K562 (cell line): ENCODE results near the gene NEURL1B. TPM values are rescaled to one million over a fixed set of nuclear protein-coding genes. Genes with fewer than 3 reads are reported as not detected.

Source experiments
- ATAC-seq: fragments of 200-7000 bp; cut with Tn5 transposase; 3 replicates; pipeline ENCODE4 v1.9.1; 2020; ENCODE audit warnings: moderate library complexity
- BruUV-seq: library from RNA; stranded (reverse); fragments of 400-500 nt; replicated peaks from 2 replicates; lab custom pipeline; 2021; lab: Mats Ljungman, UMichigan
- CTCF ChIA-PET: fragments of 300-600 bp; formaldehyde crosslinking; extraction: SDS; loops from one replicate; lab custom pipeline; 2021; ENCODE audit warnings: low intra/inter-chr PET ratio; lab: Yijun Ruan, JAX
- POLR2A ChIA-PET: fragments of 300-600, 350-650 bp; sonication (Branson Sonifier 250); formaldehyde crosslinking; extraction: SDS; loops from one replicate; lab custom pipeline; 2021; ENCODE audit warnings: antibody characterized with exemption, inconsistent platforms; lab: Yijun Ruan, JAX
- DNase-seq, 4 experiments: peaks; one replicate each; pipeline versions ENCODE4 v3.0.0 to v3.0.0-alpha.2; 2011 to 2018; ENCODE audit warnings: low spot score in 3 of 4, mixed read lengths in 3 of 4; ENCODE audit errors: extremely low read depth in 1 of 4
- FAIRE-seq: peaks from 2 replicates; lab custom pipeline; 2011; peaks lifted over from hg19 to GRCh38; lab: Jason Lieb, UNC
- H2AFZ ChIP-seq: 2 replicates; pipeline ENCODE4 v1.6.0; 2011; ENCODE audit warnings: low read depth, low read length, control low read depth, inconsistent platforms
- H3K27ac ChIP-seq: fragments of 200-600 bp; 3 replicates; pipeline ENCODE4 v1.8.0; 2011; ENCODE audit warnings: low read depth, mild to moderate bottlenecking, control low read depth, inconsistent platforms, low read length, moderate library complexity, mixed read lengths; ENCODE audit errors: extremely low read depth
- H3K27me3 ChIP-seq, 2 experiments: fragments of 300-600 bp in 1 of 2; 2 replicates in 1 of 2; 3 replicates in 1 of 2; pipeline versions ENCODE4 v1.6.0 to v1.8.0; 2011; ENCODE audit warnings: inconsistent platforms in 2 of 2, low read length in 2 of 2, mild to moderate bottlenecking in 1 of 2, mixed read lengths in 1 of 2, moderate library complexity in 1 of 2; ENCODE audit not compliant: control insufficient read depth in 2 of 2, insufficient read depth in 2 of 2
- H3K36me3 ChIP-seq: fragments of 300-600 bp; 3 replicates; pipeline ENCODE4 v1.8.0; 2011; ENCODE audit warnings: mild to moderate bottlenecking, low read length, inconsistent platforms; ENCODE audit not compliant: control insufficient read depth, insufficient read depth
- H3K4me1 ChIP-seq, 2 experiments: fragments of 200-600 bp in 1 of 2; replicated peaks in 1 of 2; 2 replicates in 1 of 2; 3 replicates in 1 of 2; pipeline versions ENCODE4 v1.5.1 to v1.8.0; 2011; ENCODE audit warnings: inconsistent platforms in 2 of 2, low read length in 2 of 2, mild to moderate bottlenecking in 1 of 2, mixed read lengths in 1 of 2, moderate library complexity in 1 of 2; ENCODE audit not compliant: control insufficient read depth in 2 of 2, insufficient read depth in 2 of 2
- H3K4me2 ChIP-seq: 2 replicates; pipeline ENCODE4 v1.6.1; 2011; ENCODE audit warnings: low read length, control low read depth, inconsistent platforms, mixed read lengths; ENCODE audit not compliant: insufficient read depth
- H3K4me3 ChIP-seq: fragments of 200-600 bp; sonication (generic), shearing (Covaris generic); 2 replicates; pipeline ENCODE4 v1.5.1; 2016; ENCODE audit warnings: control low read depth, inconsistent platforms
- H3K79me2 ChIP-seq: fragments of 200-600 bp; 3 replicates; pipeline ENCODE4 v1.8.0; 2011; ENCODE audit warnings: low read length, inconsistent platforms; ENCODE audit not compliant: control insufficient read depth, insufficient read depth
- H3K9ac ChIP-seq, 2 experiments: 2 replicates each; pipeline versions ENCODE4 v1.6.0 to v1.6.1; 2011; ENCODE audit warnings: low read depth in 2 of 2, low read length in 2 of 2, control low read depth in 1 of 2, inconsistent platforms in 1 of 2, mild to moderate bottlenecking in 1 of 2, mixed read lengths in 1 of 2; ENCODE audit not compliant: insufficient read depth in 1 of 2
- H3K9me1 ChIP-seq: one replicate; pipeline ENCODE4 v1.6.0; 2011; ENCODE audit warnings: inconsistent platforms, mild to moderate bottlenecking, low read length, moderate library complexity; ENCODE audit not compliant: control insufficient read depth, insufficient read depth
- H3K9me3 ChIP-seq: replicated peaks from 2 replicates; pipeline ENCODE4 v1.5.1; 2011; ENCODE audit warnings: low read depth, low read length, inconsistent platforms; ENCODE audit not compliant: control insufficient read depth, insufficient read depth
- H4K20me1 ChIP-seq: replicated peaks from 2 replicates; pipeline ENCODE4 v1.6.1; 2011; ENCODE audit warnings: low read length, inconsistent platforms, mixed read lengths; ENCODE audit not compliant: control insufficient read depth, insufficient read depth
- BHLHE40 ChIP-seq: IDR thresholded peaks from 2 replicates; pipeline ENCODE4 v1.6.1; 2011; ENCODE audit warnings: low read length, improper control_type of control experiment
- EGR1 ChIP-seq: fragments of 450-650 bp; conservative IDR thresholded peaks from 2 replicates; pipeline ENCODE4 v1.6.1; 2017; ENCODE audit warnings: mild to moderate bottlenecking
- FOXA3 ChIP-seq, 2 experiments: fragments of 450-650 bp in 1 of 2; sonication (generic) in 1 of 2; formaldehyde crosslinking; IDR thresholded peaks in 1 of 2; conservative IDR thresholded peaks in 1 of 2; 2 replicates each; pipeline versions ENCODE4 v1.4.0 to v1.8.0; 2020 to 2022; ENCODE audit warnings: mild to moderate bottlenecking in 2 of 2, missing genetic modification reagents in 1 of 2
- FOXK1 ChIP-seq: sonication (generic); formaldehyde crosslinking; IDR thresholded peaks from 2 replicates; pipeline ENCODE4 v1.8.0; 2022; ENCODE audit warnings: missing genetic modification reagents, mild to moderate bottlenecking, borderline replicate concordance
- HSF4 ChIP-seq: fragments of 250-450 bp; sonication (Bioruptor Pico); IDR thresholded peaks from 2 replicates; pipeline ENCODE4 v2.1.2; 2022; ENCODE audit warnings: mild to moderate bottlenecking, moderate library complexity, borderline replicate concordance
- MECOM ChIP-seq: fragments of 250-450 bp; sonication (Bioruptor Pico); IDR thresholded peaks from 2 replicates; pipeline ENCODE4 v1.8.0; 2022; ENCODE audit warnings: inconsistent platforms
- RAD51 ChIP-seq: fragments of 450-650 bp; IDR thresholded peaks from 2 replicates; pipeline ENCODE4 v1.7.1; 2016; ENCODE audit warnings: low read depth, mild to moderate bottlenecking, borderline replicate concordance
- RBFOX2 ChIP-seq: fragments of 200-400 bp; formaldehyde crosslinking; IDR thresholded peaks from 2 replicates; pipeline ENCODE4 v1.6.1; 2017; ENCODE audit warnings: low read depth, mild to moderate bottlenecking, low read length, moderate library complexity
- RFX7 ChIP-seq: fragments of 250-450 bp; sonication (Bioruptor Pico); IDR thresholded peaks from 2 replicates; pipeline ENCODE4 v1.5.1; 2021; ENCODE audit warnings: mild to moderate bottlenecking
- TARDBP ChIP-seq: fragments of 450-650 bp; IDR thresholded peaks from 2 replicates; pipeline ENCODE4 v1.6.1; 2016
- TEAD2 ChIP-seq: fragments of 450-650 bp; IDR thresholded peaks from 2 replicates; pipeline ENCODE4 v1.6.1; 2016; ENCODE audit warnings: missing genetic modification characterization, control low read depth, missing compliant biosample characterization
- TRIM28 ChIP-seq: fragments of 450-650 bp; IDR thresholded peaks from 2 replicates; pipeline ENCODE4 v1.6.1; 2017
- ZBTB7A ChIP-seq: IDR thresholded peaks from 2 replicates; pipeline ENCODE4 v1.6.1; 2011; ENCODE audit warnings: low read depth, mild to moderate bottlenecking, low read length, moderate library complexity, borderline replicate concordance; ENCODE audit not compliant: control insufficient read depth
- ZFX ChIP-seq: sonication (generic); formaldehyde crosslinking; IDR thresholded peaks from 2 replicates; pipeline ENCODE4 v1.8.0; 2022; ENCODE audit warnings: mild to moderate bottlenecking, missing genetic modification reagents, moderate library complexity
- ZNF184 ChIP-seq: sonication (generic); formaldehyde crosslinking; IDR thresholded peaks from 2 replicates; pipeline ENCODE4 v1.5.0; 2020; ENCODE audit warnings: missing genetic modification reagents
- ZNF408 ChIP-seq: fragments of 250-450 bp; sonication (Bioruptor Pico); IDR thresholded peaks from 2 replicates; pipeline ENCODE4 v1.4.0; 2020; ENCODE audit warnings: low read depth, mild to moderate bottlenecking, moderate library complexity
- WGBS: fragments of 100-300 bp; shearing (Covaris generic); methylation state at CpG from one replicate; pipeline ENCODE4 v1.1.6; 2016; ENCODE audit warnings: low coverage, mixed read lengths; ENCODE audit not compliant: insufficient coverage; ENCODE audit errors: missing lambda C conversion rate; 5-methylcytosine and 5-hydroxymethylcytosine counted together
- in situ Hi-C: fragments of 300-500 bp; cut with MboI; formaldehyde crosslinking; loops from 4 replicates; pipeline ENCODE4 v1.15.0; 2018; ENCODE audit warnings: inconsistent platforms, mixed read lengths
- intact Hi-C: fragments of 100-400 bp; cut with micrococcal nuclease; formaldehyde crosslinking; loops from 2 replicates; pipeline ENCODE4 v1.14.2; 2022
- polyA plus RNA-seq, 8 experiments: library from polyadenylated mRNA; depleted of rRNA in 4 of 8; stranded (reverse) in 5 of 8; unstranded in 3 of 8; fragments of >200 nt; fragmentation: Nextera tagmentation in 2 of 8; fragmentation: Illumina TruSeq in 1 of 8; extraction: Ambion mirVana in 2 of 8; extraction: Trizol in 1 of 8; gene quantifications; 2 replicates each; pipeline versions ENCODE4 v1.2.1 to v1.2.3, GENCODE V29; 2011 to 2014; ENCODE audit warnings: inconsistent platforms in 1 of 8, missing spikeins in 1 of 8
- total RNA-seq, 7 experiments: library from RNA; depleted of rRNA in 6 of 7; stranded (reverse); fragments of >200 nt in 6 of 7; fragmentation: Illumina TruSeq in 2 of 7; extraction: Trizol in 2 of 7; gene quantifications; 2 replicates each; pipeline versions ENCODE4 v1.2.1 to v1.2.3, GENCODE V29; 2011 to 2021; ENCODE audit warnings: low replicate concordance in 1 of 7

The NEURL1B gene
- total and polyA plus RNA-seq, 9 of the 15 experiments (the other 6 are each of a cell fraction or from before 2014, with no cell fraction given), result 0.04 TPM; not detected in 8

- no peaks in the 10 kb centered on the region for H3K9me3 ChIP-seq
- intact Hi-C loops (no loop called here), in situ Hi-C loops (no loop called here)
- H3K27me3 ChIP-seq, result peaks cover 35 to 69% of the 10 kb centered on the region in 2 experiments
- H3K4me3 ChIP-seq, result no peak overlapping the region
- no peak overlapping the region for H3K4me2 ChIP-seq
- ChIA-PET POLR2A (no interaction called here), CTCF (no interaction called here)
- no peak overlapping the region for H2AFZ ChIP-seq
- H3K9ac ChIP-seq, result no peak overlapping the region
- DNase-seq (no peak), FAIRE-seq (no peak), ATAC-seq (no peak)
- no peaks in the 10 kb centered on the region for H3K9me1 ChIP-seq
- no peak overlapping the region for H3K27ac ChIP-seq
- BruUV-seq, result no TSS peak
- no peaks in the 10 kb centered on the region for H3K36me3 ChIP-seq
- H4K20me1 ChIP-seq, result no peaks in the 10 kb centered on the region; the same call in 1 of the 2 replicates
- H3K4me1 ChIP-seq, result no peaks in the 10 kb centered on the region
- 0% methylated on average over 2 of the region's 2 CpGs for whole genome bisulfite sequencing
- TF ChIP-seq TARDBP, result no peak
- TF ChIP-seq BHLHE40, result no peak
- no peak for TF ChIP-seq TRIM28
- no peak for TF ChIP-seq FOXA3 (CRISPR knock-in tag; conservative IDR thresholded peaks at IDR 0.05 in 1 of 2, IDR thresholded peaks at IDR 0.05 in 1 of 2)
- no peak for TF ChIP-seq RBFOX2
- no peak for TF ChIP-seq ZFX (CRISPR knock-in tag)
- no peak for TF ChIP-seq ZNF408 (CRISPR knock-in tag)
- TF ChIP-seq FOXK1 (CRISPR knock-in tag), result no peak
- TF ChIP-seq RAD51, result no peak
- no peak for TF ChIP-seq ZBTB7A
- TF ChIP-seq RFX7, result no peak
- TF ChIP-seq TEAD2 (tag), result no peak
- TF ChIP-seq EGR1, result no peak
- TF ChIP-seq ZNF184 (CRISPR knock-in tag), result no peak
- no peak for TF ChIP-seq MECOM (CRISPR knock-in tag)
- TF ChIP-seq HSF4 (CRISPR knock-in tag), result no peak
- TF ChIP-seq, all 486 proteins: peak for 0
- no peaks in the 10 kb centered on the region for H3K79me2 ChIP-seq
These were observed 21.5 kb downstream of the NEURL1B start for GRCh38 chr5:172662596-172662995.
